ENCODE measurements around the gene RASEF.

DNA sequence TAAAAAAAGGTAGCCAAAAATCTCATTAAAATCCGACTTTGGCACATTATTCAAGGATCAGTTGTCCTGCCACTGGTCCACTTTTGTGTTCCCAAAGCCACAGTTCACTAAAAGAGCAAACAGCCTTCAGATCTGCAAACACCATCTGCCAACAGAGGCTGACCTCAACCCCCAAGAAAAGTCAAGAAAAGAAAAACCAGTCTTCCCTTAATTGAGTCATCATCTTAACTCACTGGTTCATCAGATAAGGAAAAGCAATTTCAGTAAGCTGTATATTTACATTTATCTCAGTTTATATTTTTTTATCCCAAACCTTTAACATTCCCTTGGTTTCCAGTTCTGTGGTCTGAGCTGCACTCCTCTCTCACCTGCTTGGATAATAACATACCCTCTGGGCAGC is 21.2 kb downstream of the RASEF start:
- TF ChIP-seq CTCF (conservative IDR thresholded peaks at IDR 0.05; ENCODE audit: low read depth, low read length) (no peak), EZH2 (IDR thresholded peaks at IDR 0.05; ENCODE audit: low read length, unreplicated experiment) (no peak), EZH2phosphoT487 (IDR thresholded peaks at IDR 0.05; ENCODE audit: borderline replicate concordance, low read length) (no peak)
